Thoracic aorta (tissue), 2 donors: ENCODE measurements around the gene OSBPL3. TPM values are rescaled to one million over a fixed set of nuclear protein-coding genes. Genes with fewer than 3 reads are reported as not detected.

Experiments used
- ATAC-seq: fragments of 150-250 bp; one replicate; pipeline ENCODE4 v1.8.0; 2017; ENCODE audit warnings: low read depth; ENCODE audit not compliant: insufficient number of reproducible peaks, low FRiP score
- DNase-seq: peaks from one replicate; pipeline ENCODE4 v3.0.0-alpha.2; 2020; ENCODE audit warnings: low spot score
- H3K27ac ChIP-seq, 2 donors: fragments of 200-600 bp; sonication (generic); 1 replicate in 1 of 2; 2 replicates in 1 of 2; pipeline ENCODE4 v1.5.1; 2016; ENCODE audit warnings: mild to moderate bottlenecking in 2 of 2, moderate library complexity in 2 of 2
- H3K27me3 ChIP-seq: fragments of 200-600 bp; sonication (generic); replicated peaks from 2 replicates; pipeline ENCODE4 v1.6.0; 2016; ENCODE audit warnings: mild to moderate bottlenecking; ENCODE audit not compliant: insufficient read depth
- H3K36me3 ChIP-seq: fragments of 200-600 bp; sonication (generic); one replicate; pipeline ENCODE4 v1.5.1; 2016
- H3K4me1 ChIP-seq, 2 donors: fragments of 200-600 bp; sonication (generic); 1 replicate in 1 of 2; 2 replicates in 1 of 2; pipeline versions ENCODE4 v1.5.1 to v1.6.0; 2016; ENCODE audit warnings: low read depth in 2 of 2, mild to moderate bottlenecking in 1 of 2; ENCODE audit not compliant: control insufficient read depth in 1 of 2
- H3K4me3 ChIP-seq: fragments of 200-600 bp; sonication (generic); 2 replicates; pipeline ENCODE4 v1.5.1; 2016; ENCODE audit warnings: mild to moderate bottlenecking
- H3K9me3 ChIP-seq: fragments of 200-600 bp; sonication (generic); 2 replicates; pipeline ENCODE4 v1.5.1; 2016
- CTCF ChIP-seq: fragments of 200-600 bp; sonication (generic); IDR thresholded peaks from one replicate; pipeline ENCODE4 v1.5.1; 2019; ENCODE audit warnings: antibody characterized with exemption
- total RNA-seq, 2 donors: library from RNA; depleted of rRNA; stranded (reverse); fragments of >200 nt; gene quantifications; one replicate each; pipeline versions ENCODE4 v1.1.0 to v1.2.3, GENCODE V29; 2016

Gene OSBPL3
- total RNA-seq, 2 donors from 2014 or later: 5.5 to 7.9 TPM

DNA sequence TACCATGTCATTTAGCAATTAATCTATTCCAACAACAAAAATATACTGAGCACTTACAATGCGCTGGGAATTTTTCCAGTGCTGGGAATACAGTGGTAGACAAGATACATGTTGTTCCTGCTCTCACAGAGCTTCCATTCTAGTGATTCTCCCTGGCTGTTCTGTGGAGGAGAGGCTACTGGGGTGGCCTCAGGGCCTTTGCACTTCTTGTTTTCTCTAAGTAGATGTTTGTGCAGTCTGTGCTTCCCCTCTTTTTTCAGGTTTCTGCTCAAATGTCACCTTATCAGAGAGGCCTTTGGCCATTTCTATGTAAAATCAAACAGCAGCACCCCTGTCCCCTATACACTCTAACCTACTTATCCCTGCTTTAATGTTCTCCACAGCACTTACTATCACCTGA, 24.7 kb downstream of the OSBPL3 start:
- ATAC-seq (no peak), DNase-seq (no peak)
- Histone ChIP-seq H3K9me3 (no peaks in the 10 kb centered on the region), H3K4me3 (no peak overlapping the region), H3K4me1 (no peaks in the 10 kb centered on the region), H3K27ac (no peak overlapping the region), H3K27me3 (no peaks in the 10 kb centered on the region), H3K36me3 (no peaks in the 10 kb centered on the region)
- no peak for TF ChIP-seq CTCF

GRCh38 chr7:24952464-24952863, 27.5 kb downstream of the OSBPL3 start:
- DNase-seq (no peak), ATAC-seq (no peak)
- no peak overlapping the region for H3K4me3 ChIP-seq
- TF ChIP-seq CTCF: no peak
- no peaks in the 10 kb centered on the region for H3K9me3 ChIP-seq
- H3K27ac ChIP-seq: no peak overlapping the region
- no peaks in the 10 kb centered on the region for H3K36me3 ChIP-seq
- no peaks in the 10 kb centered on the region for H3K4me1 ChIP-seq
- H3K27me3 ChIP-seq: no peaks in the 10 kb centered on the region

- no peak for DNase-seq
These were observed 28.5 kb downstream of the OSBPL3 start for GRCh38 chr7:24951441-24951980.

DNA sequence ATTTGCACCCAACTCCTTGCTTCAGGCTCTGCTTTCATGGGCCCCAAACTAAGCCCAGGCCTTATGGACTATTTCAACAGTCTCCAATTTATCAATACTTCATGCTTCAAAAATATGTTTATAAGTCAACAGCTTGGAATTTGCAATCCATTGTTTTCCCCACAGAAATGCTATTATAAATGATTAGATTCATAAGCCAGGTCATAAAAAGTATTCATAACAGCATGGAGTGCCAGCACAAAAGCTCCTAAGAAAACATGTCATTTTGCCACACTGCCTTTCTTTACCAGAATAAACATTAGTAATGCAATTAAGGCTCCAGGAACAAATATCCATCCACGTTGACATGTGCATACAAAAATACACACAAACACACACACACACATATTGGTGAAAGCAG, 30.1 kb downstream of the OSBPL3 start:
- H3K27me3 ChIP-seq: no peaks in the 10 kb centered on the region
- TF ChIP-seq CTCF: no peak
- no peaks in the 10 kb centered on the region for H3K4me1 ChIP-seq
- ATAC-seq: no peak
- no peak overlapping the region for H3K27ac ChIP-seq
- no peaks in the 10 kb centered on the region for H3K36me3 ChIP-seq
- no peaks in the 10 kb centered on the region for H3K9me3 ChIP-seq
- no peak for DNase-seq
- no peak overlapping the region for H3K4me3 ChIP-seq

More at GRCh38 chr7:24951441-24951980, 28.5 kb downstream of the OSBPL3 start:
- ATAC-seq: no peak
- Histone ChIP-seq H3K27ac (no peak overlapping the region), H3K9me3 (no peaks in the 10 kb centered on the region), H3K36me3 (no peaks in the 10 kb centered on the region), H3K27me3 (no peaks in the 10 kb centered on the region), H3K4me3 (no peak overlapping the region), H3K4me1 (no peaks in the 10 kb centered on the region)
- no peak for TF ChIP-seq CTCF

GRCh38 chr7:24948739-24949138, 31.2 kb downstream of the OSBPL3 start:
- no peaks in the 10 kb centered on the region for H3K27me3 ChIP-seq
- no peaks in the 10 kb centered on the region for H3K9me3 ChIP-seq
- H3K4me1 ChIP-seq: no peaks in the 10 kb centered on the region
- H3K4me3 ChIP-seq: no peak overlapping the region
- DNase-seq: no peak
- no peaks in the 10 kb centered on the region for H3K36me3 ChIP-seq
- ATAC-seq: no peak
- no peak overlapping the region for H3K27ac ChIP-seq
- no peak for TF ChIP-seq CTCF
